Retinal pigment epithelial cell (primary cell): Measurements from ENCODE around the gene PARN.
A peak's percentile ranks its signal among the peaks of the same experiment; 100 is the strongest.
"Not testable (repeated sequence)": the region's sequence is repeated elsewhere in the genome, so short reads cannot be mapped to it uniquely, and the experiment has no call there.

Source experiments
- DNase-seq: peaks from one replicate; pipeline ENCODE4 v3.0.0-alpha.2; 2010; ENCODE audit warnings: low read depth
- H3K4me3 ChIP-seq: 2 replicates; pipeline ENCODE4 v1.5.1; 2011; ENCODE audit warnings: mild to moderate bottlenecking, low read length, control low read depth, moderate library complexity
- CTCF ChIP-seq: conservative IDR thresholded peaks from 2 replicates; pipeline ENCODE4 v1.5.1; 2011; ENCODE audit warnings: low read depth, low read length, control low read depth, inconsistent platforms

The PARN gene

GRCh38 chr16:14446796-14447195, 183.3 kb downstream of the PARN start:
- no peak for TF ChIP-seq CTCF
- H3K4me3 ChIP-seq: no peak overlapping the region
- no peak for DNase-seq

- no peak for TF ChIP-seq CTCF
- DNase-seq: no peak
Observed at GRCh38 chr16:14445937-14446715, 183.9 kb downstream of the PARN start.

GRCh38 chr16:14444979-14445810, 184.9 kb downstream of the PARN start:
- no peak overlapping the region for H3K4me3 ChIP-seq
- TF ChIP-seq CTCF: no peak
- peak; percentile 63 for DNase-seq

More at GRCh38 chr16:14445937-14446715, 183.9 kb downstream of the PARN start:
- H3K4me3 ChIP-seq: no peak overlapping the region

GRCh38 chr16:14441533-14441932, 188.5 kb downstream of the PARN start:
- H3K4me3 ChIP-seq, DNase-seq: not testable (repeated sequence)

GRCh38 chr16:14438256-14438655, 191.8 kb downstream of the PARN start:
- DNase-seq: no peak
- no peak for TF ChIP-seq CTCF

GRCh38 chr16:14437426-14437825, 192.6 kb downstream of the PARN start:
- no peak overlapping the region for H3K4me3 ChIP-seq
- no peak for TF ChIP-seq CTCF
- DNase-seq: no peak

More at GRCh38 chr16:14438256-14438655, 191.8 kb downstream of the PARN start:
- H3K4me3 ChIP-seq: no peak overlapping the region

GRCh38 chr16:14436401-14436955, 193.6 kb downstream of the PARN start:
- no peak for DNase-seq
- TF ChIP-seq CTCF: no peak
- H3K4me3 ChIP-seq: no peak overlapping the region
